Activated T-helper 2 cell treated with anti-CD3 and anti-CD28 coated beads, Interferon-gamma antibody, Interleukin-2, Interleukin-4, amounts not matched to agents 10 μg/mL and 5 μg/mL and 100 μg/mL, durations not matched to agents 14 hours and 24 hours and 36 hours (primary cell): Measurements from ENCODE around the gene WWOX. TPM values are rescaled to one million over a fixed set of nuclear protein-coding genes. Genes with fewer than 3 reads are reported as not detected.

Source experiments
- DNase-seq: peaks from one replicate; pipeline ENCODE4 v3.0.0; 2021; ENCODE audit warnings: low spot score
- H3K27ac Mint-ChIP-seq: one replicate; pipeline ENCODE4 v1.8.0; 2021; ENCODE audit warnings: mixed read lengths
- H3K27me3 Mint-ChIP-seq: one replicate; pipeline ENCODE4 v1.8.0; 2021; ENCODE audit warnings: low read depth, mixed read lengths
- H3K36me3 Mint-ChIP-seq: one replicate; pipeline ENCODE4 v1.8.0; 2021; ENCODE audit warnings: low read depth, mixed read lengths
- H3K4me1 Mint-ChIP-seq: one replicate; pipeline ENCODE4 v1.8.0; 2021; ENCODE audit warnings: low read depth, mixed read lengths
- H3K4me3 Mint-ChIP-seq: one replicate; pipeline ENCODE4 v1.8.0; 2021; ENCODE audit warnings: low read depth, mild to moderate bottlenecking, moderate library complexity, mixed read lengths
- H3K9me3 Mint-ChIP-seq: one replicate; pipeline ENCODE4 v1.8.0; 2021; ENCODE audit warnings: mixed read lengths
- intact Hi-C: fragments of 100-400 bp; cut with micrococcal nuclease; formaldehyde crosslinking; loops from one replicate; pipeline ENCODE4 v1.15.1; 2023
- total RNA-seq: library from RNA; stranded (reverse); gene quantifications from 2 replicates; pipeline ENCODE4 v1.2.3, GENCODE V29; 2022

The WWOX gene
- total RNA-seq, 1 donor from 2014 or later, result 19.0 TPM

- H3K27me3 Mint-ChIP-seq, result no peaks in the 10 kb centered on the region
Observed at GRCh38 chr16:78133919-78134318, 34.5 kb downstream of the WWOX start.

GRCh38 chr16:78134944-78135619 lies 35.6 kb downstream of the WWOX start:
- H3K4me3 Mint-ChIP-seq, result no peak overlapping the region
- peaks cover 8% of the 10 kb centered on the region for H3K4me1 Mint-ChIP-seq
- intact Hi-C loops, result no loop called here

More at GRCh38 chr16:78133919-78134318, 34.5 kb downstream of the WWOX start:
- Mint-ChIP-seq H3K4me3 (no peak overlapping the region), H3K9me3 (peaks cover 6% of the 10 kb centered on the region), H3K4me1 (peaks cover 8% of the 10 kb centered on the region), H3K27ac (no peak overlapping the region), H3K36me3 (peaks cover 4% of the 10 kb centered on the region)
- intact Hi-C loops, result no loop called here
- no peak for DNase-seq

GRCh38 chr16:78137179-78137578 lies 37.7 kb downstream of the WWOX start:
- intact Hi-C loops, result no loop called here
- no peaks in the 10 kb centered on the region for H3K27me3 Mint-ChIP-seq
- H3K4me1 Mint-ChIP-seq, result peaks cover 8% of the 10 kb centered on the region
- H3K36me3 Mint-ChIP-seq, result no peaks in the 10 kb centered on the region
- H3K9me3 Mint-ChIP-seq, result no peaks in the 10 kb centered on the region
- no peak overlapping the region for H3K27ac Mint-ChIP-seq
- no peak for DNase-seq
- H3K4me3 Mint-ChIP-seq, result no peak overlapping the region

More at GRCh38 chr16:78134944-78135619, 35.6 kb downstream of the WWOX start:
- H3K36me3 Mint-ChIP-seq, result peaks cover under 1% of the 10 kb centered on the region
- H3K9me3 Mint-ChIP-seq, result peaks cover 2% of the 10 kb centered on the region
- no peak overlapping the region for H3K27ac Mint-ChIP-seq
- DNase-seq, result no peak
- H3K27me3 Mint-ChIP-seq, result no peaks in the 10 kb centered on the region

GRCh38 chr16:78137782-78138616 lies 38.5 kb downstream of the WWOX start:
- no peak for DNase-seq
- H3K36me3 Mint-ChIP-seq, result no peaks in the 10 kb centered on the region
- no peak overlapping the region for H3K27ac Mint-ChIP-seq
- intact Hi-C loops, result no loop called here
- peaks cover 8% of the 10 kb centered on the region for H3K4me1 Mint-ChIP-seq
- no peaks in the 10 kb centered on the region for H3K27me3 Mint-ChIP-seq
- no peaks in the 10 kb centered on the region for H3K9me3 Mint-ChIP-seq
- H3K4me3 Mint-ChIP-seq, result no peak overlapping the region

GRCh38 chr16:78140818-78141466 lies 41.5 kb downstream of the WWOX start:
- no peak for DNase-seq
- H3K36me3 Mint-ChIP-seq, result no peaks in the 10 kb centered on the region
- no peak overlapping the region for H3K4me3 Mint-ChIP-seq
- no peaks in the 10 kb centered on the region for H3K4me1 Mint-ChIP-seq
- no peak overlapping the region for H3K27ac Mint-ChIP-seq
- no peaks in the 10 kb centered on the region for H3K9me3 Mint-ChIP-seq
- intact Hi-C loops, result no loop called here
- H3K27me3 Mint-ChIP-seq, result no peaks in the 10 kb centered on the region

- intact Hi-C loops, result no loop called here
- Mint-ChIP-seq H3K27me3 (no peaks in the 10 kb centered on the region), H3K9me3 (no peaks in the 10 kb centered on the region), H3K36me3 (no peaks in the 10 kb centered on the region), H3K4me1 (no peaks in the 10 kb centered on the region), H3K4me3 (no peak overlapping the region), H3K27ac (no peak overlapping the region)
- no peak for DNase-seq
Observed at GRCh38 chr16:78142788-78143187, 43.3 kb downstream of the WWOX start.

GRCh38 chr16:78146807-78147206 lies 47.4 kb downstream of the WWOX start:
- Mint-ChIP-seq H3K4me3 (no peak overlapping the region), H3K27me3 (no peaks in the 10 kb centered on the region), H3K4me1 (no peaks in the 10 kb centered on the region), H3K9me3 (no peaks in the 10 kb centered on the region), H3K36me3 (no peaks in the 10 kb centered on the region), H3K27ac (no peak overlapping the region)
- DNase-seq, result no peak
- intact Hi-C loops, result no loop called here

- intact Hi-C loops, result no loop called here
- Mint-ChIP-seq H3K4me3 (no peak overlapping the region), H3K27ac (no peak overlapping the region), H3K9me3 (no peaks in the 10 kb centered on the region), H3K36me3 (no peaks in the 10 kb centered on the region), H3K4me1 (no peaks in the 10 kb centered on the region), H3K27me3 (no peaks in the 10 kb centered on the region)
- DNase-seq, result no peak
Observed at GRCh38 chr16:78147911-78148401, 48.5 kb downstream of the WWOX start.

- no peak overlapping the region for H3K27ac Mint-ChIP-seq
- H3K4me1 Mint-ChIP-seq, result peaks cover 3% of the 10 kb centered on the region
- intact Hi-C loops, result no loop called here
- H3K36me3 Mint-ChIP-seq, result no peaks in the 10 kb centered on the region
- H3K9me3 Mint-ChIP-seq, result no peaks in the 10 kb centered on the region
- DNase-seq, result no peak
- H3K27me3 Mint-ChIP-seq, result no peaks in the 10 kb centered on the region
- no peak overlapping the region for H3K4me3 Mint-ChIP-seq
Observed at GRCh38 chr16:78150233-78150632, 50.8 kb downstream of the WWOX start.

GRCh38 chr16:78154729-78155461 lies 55.4 kb downstream of the WWOX start:
- no peak overlapping the region for H3K27ac Mint-ChIP-seq
- no peaks in the 10 kb centered on the region for H3K36me3 Mint-ChIP-seq
- H3K4me1 Mint-ChIP-seq, result peaks cover 3% of the 10 kb centered on the region
- no peak for DNase-seq
- no peaks in the 10 kb centered on the region for H3K9me3 Mint-ChIP-seq
- no peaks in the 10 kb centered on the region for H3K27me3 Mint-ChIP-seq
- intact Hi-C loops, result no loop called here
- H3K4me3 Mint-ChIP-seq, result no peak overlapping the region

- Mint-ChIP-seq H3K9me3 (no peaks in the 10 kb centered on the region), H3K4me1 (peaks cover 3% of the 10 kb centered on the region), H3K36me3 (no peaks in the 10 kb centered on the region), H3K27ac (no peak overlapping the region), H3K4me3 (no peak overlapping the region), H3K27me3 (no peaks in the 10 kb centered on the region)
- no peak for DNase-seq
- intact Hi-C loops, result no loop called here
Observed at GRCh38 chr16:78155791-78156345, 56.4 kb downstream of the WWOX start.

GRCh38 chr16:78161023-78161729 lies 61.7 kb downstream of the WWOX start:
- H3K4me3 Mint-ChIP-seq, result no peak overlapping the region
- peaks cover 4% of the 10 kb centered on the region for H3K9me3 Mint-ChIP-seq
- intact Hi-C loops, result no loop called here
- no peaks in the 10 kb centered on the region for H3K27me3 Mint-ChIP-seq
- H3K4me1 Mint-ChIP-seq, result no peaks in the 10 kb centered on the region
- no peak for DNase-seq
- no peak overlapping the region for H3K27ac Mint-ChIP-seq
- peaks cover 3% of the 10 kb centered on the region for H3K36me3 Mint-ChIP-seq
